Keratinocyte (primary cell): Measurements from ENCODE around the gene INSYN1. TPM values are rescaled to one million over a fixed set of nuclear protein-coding genes. Genes with fewer than 3 reads are reported as not detected.

Source experiments
- DNase-seq: peaks from one replicate; pipeline ENCODE4 v3.0.0-alpha.2; 2011; ENCODE audit warnings: low read depth, missing footprints, low spot score
- FAIRE-seq: peaks from 2 replicates; lab custom pipeline; 2011; peaks lifted over from hg19 to GRCh38; lab: Jason Lieb, UNC
- H2AFZ ChIP-seq: 2 replicates; pipeline ENCODE4 v1.6.0; 2012; ENCODE audit warnings: low read length, control low read depth, inconsistent platforms; ENCODE audit not compliant: control insufficient read depth
- H3K27ac ChIP-seq: 2 replicates; pipeline ENCODE4 v1.5.1; 2011; ENCODE audit warnings: low read length; ENCODE audit not compliant: control insufficient read depth, insufficient read depth
- H3K27me3 ChIP-seq: 3 replicates; pipeline ENCODE4 v1.6.0; 2011; ENCODE audit warnings: low read length; ENCODE audit not compliant: control insufficient read depth, insufficient read depth; ENCODE audit errors: extremely low read depth
- H3K36me3 ChIP-seq, 2 experiments: 2 replicates in 1 of 2; 3 replicates in 1 of 2; pipeline ENCODE4 v1.5.1; 2011; ENCODE audit warnings: low read length in 2 of 2, mild to moderate bottlenecking in 1 of 2; ENCODE audit not compliant: control insufficient read depth in 2 of 2, insufficient read depth in 2 of 2; ENCODE audit errors: extremely low read depth in 1 of 2
- H3K4me1 ChIP-seq: 3 replicates; pipeline ENCODE4 v1.5.1; 2011; ENCODE audit warnings: low read length; ENCODE audit not compliant: control insufficient read depth, insufficient read depth; ENCODE audit errors: extremely low read depth
- H3K4me2 ChIP-seq: 3 replicates; pipeline ENCODE4 v1.6.0; 2011; ENCODE audit warnings: low read depth, low read length; ENCODE audit not compliant: control insufficient read depth, insufficient read depth; ENCODE audit errors: extremely low read depth
- H3K4me3 ChIP-seq, 3 experiments: fragments of 200-600 bp in 1 of 3; sonication (generic) in 1 of 3; 2 replicates in 2 of 3; 3 replicates in 1 of 3; pipeline ENCODE4 v1.5.1; 2011 to 2016; ENCODE audit warnings: low read length in 3 of 3, mild to moderate bottlenecking in 3 of 3, control low read depth in 2 of 3, inconsistent platforms in 1 of 3, low read depth in 1 of 3, mixed read lengths in 1 of 3, mixed run types in 1 of 3, moderate library complexity in 1 of 3; ENCODE audit not compliant: control insufficient read depth in 2 of 3, insufficient read depth in 2 of 3; ENCODE audit errors: extremely low read depth in 1 of 3
- H3K79me2 ChIP-seq: 2 replicates; pipeline ENCODE4 v1.6.0; 2012; ENCODE audit warnings: low read length; ENCODE audit not compliant: control insufficient read depth, insufficient read depth
- H3K9ac ChIP-seq: 3 replicates; pipeline ENCODE4 v1.6.0; 2011; ENCODE audit warnings: low read length; ENCODE audit not compliant: control insufficient read depth, insufficient read depth; ENCODE audit errors: extremely low read depth
- H3K9me1 ChIP-seq: 3 replicates; pipeline ENCODE4 v1.6.0; 2011; ENCODE audit warnings: low read length; ENCODE audit not compliant: control insufficient read depth, insufficient read depth; ENCODE audit errors: extremely low read depth
- H3K9me3 ChIP-seq: 2 replicates; pipeline ENCODE4 v1.5.1; 2012; ENCODE audit warnings: low read depth, low read length; ENCODE audit not compliant: control insufficient read depth
- H4K20me1 ChIP-seq: 3 replicates; pipeline ENCODE4 v1.6.0; 2011; ENCODE audit warnings: low read length; ENCODE audit not compliant: control insufficient read depth, insufficient read depth; ENCODE audit errors: extremely low read depth
- CTCF ChIP-seq, 3 experiments: IDR thresholded peaks in 1 of 3; conservative IDR thresholded peaks in 1 of 3; optimal IDR thresholded peaks in 1 of 3; 2 replicates in 2 of 3; 3 replicates in 1 of 3; pipeline versions ENCODE3 to v1.5.1; 2011; ENCODE audit warnings: low read length in 3 of 3, mild to moderate bottlenecking in 3 of 3, moderate library complexity in 2 of 3, control low read depth in 1 of 3, inconsistent platforms in 1 of 3; ENCODE audit not compliant: insufficient read depth in 2 of 3; ENCODE audit errors: extremely low read depth in 1 of 3
- EZH2 ChIP-seq: IDR thresholded peaks from one replicate; pipeline ENCODE4 v1.6.1; 2012; ENCODE audit warnings: inconsistent platforms, mild to moderate bottlenecking, low read length, moderate library complexity
- dilution Hi-C: fragments of 300-500 bp; cut with MboI; formaldehyde crosslinking; loops from one replicate; pipeline ENCODE4 v1.7.0; 2020; ENCODE audit warnings: low sequenced_read_pairs; ENCODE audit not compliant: extremely low pct_ligation_motif_present
- polyA plus RNA-seq, 5 experiments: library from polyadenylated mRNA; depleted of rRNA in 3 of 5; stranded (reverse) in 3 of 5; stranded (forward) in 1 of 5; unstranded in 1 of 5; fragments of >200 nt; gene quantifications; 1 replicate in 1 of 5; 2 replicates in 3 of 5; 3 replicates in 1 of 5; pipeline versions ENCODE4 v1.2.1 to v1.2.3, GENCODE V29; 2011 to 2012; ENCODE audit warnings: missing spikeins in 2 of 5, low read depth in 1 of 5, low replicate concordance in 1 of 5

Gene INSYN1
- polyA plus RNA-seq, 1 donor (not counting 4 experiments of a cell fraction or from before 2014, with no cell fraction given), result 0.47 TPM

- Histone ChIP-seq H3K27me3 (peaks cover 5% of the 10 kb centered on the region), H4K20me1 (no peaks in the 10 kb centered on the region), H3K9me3 (no peaks in the 10 kb centered on the region), H3K9me1 (no peaks in the 10 kb centered on the region), H3K4me2 (no peak overlapping the region), H3K79me2 (no peaks in the 10 kb centered on the region), H3K36me3 (no peaks in the 10 kb centered on the region), H3K4me3 (no peak overlapping the region), H3K9ac (no peak overlapping the region), H3K27ac (no peak overlapping the region), H3K4me1 (no peaks in the 10 kb centered on the region), H2AFZ (no peak overlapping the region)
- dilution Hi-C loops, result no loop called here
- DNase-seq (no peak), FAIRE-seq (no peak)
- TF ChIP-seq CTCF (optimal IDR thresholded peaks at IDR 0.05 in 1 of 3, IDR thresholded peaks at IDR 0.05 in 1 of 3, conservative IDR thresholded peaks at IDR 0.05 in 1 of 3; ENCODE audit: extremely low read depth in 1 of 3, insufficient read depth in 2 of 3, low read length in 3 of 3) (no peak), EZH2 (no peak)
Observed at GRCh38 chr15:73740152-73741048, 12.8 kb downstream of the INSYN1 start.

GRCh38 chr15:73737535-73737934 is 15.6 kb downstream of the INSYN1 start:
- no peak for TF ChIP-seq EZH2
- no peak for TF ChIP-seq CTCF (optimal IDR thresholded peaks at IDR 0.05 in 1 of 3, IDR thresholded peaks at IDR 0.05 in 1 of 3, conservative IDR thresholded peaks at IDR 0.05 in 1 of 3; ENCODE audit: extremely low read depth in 1 of 3, insufficient read depth in 2 of 3, low read length in 3 of 3)
- Histone ChIP-seq H3K4me2 (no peak overlapping the region), H3K9me1 (no peaks in the 10 kb centered on the region), H3K36me3 (no peaks in the 10 kb centered on the region), H3K4me3 (no peak overlapping the region), H3K27ac (no peak overlapping the region), H3K79me2 (no peaks in the 10 kb centered on the region), H3K9me3 (no peaks in the 10 kb centered on the region), H3K4me1 (peaks cover 2% of the 10 kb centered on the region), H2AFZ (no peak overlapping the region), H3K27me3 (peaks cover 17% of the 10 kb centered on the region), H3K9ac (no peak overlapping the region), H4K20me1 (no peaks in the 10 kb centered on the region)
- no peak for FAIRE-seq
- DNase-seq, result no peak
- dilution Hi-C loops, result no loop called here
